HG03378 (cell line): Measurements from ENCODE around the gene ZSWIM1.
A peak's percentile ranks its signal among the peaks of the same experiment; 100 is the strongest.

Experiments
- ATAC-seq: cut with Tn5 transposase; IDR thresholded peaks from one replicate; pipeline ENCODE4 v1.9.1; 2021; ENCODE audit warnings: mild to moderate bottlenecking, moderate library complexity; ENCODE audit not compliant: unreplicated experiment

The ZSWIM1 gene

DNA sequence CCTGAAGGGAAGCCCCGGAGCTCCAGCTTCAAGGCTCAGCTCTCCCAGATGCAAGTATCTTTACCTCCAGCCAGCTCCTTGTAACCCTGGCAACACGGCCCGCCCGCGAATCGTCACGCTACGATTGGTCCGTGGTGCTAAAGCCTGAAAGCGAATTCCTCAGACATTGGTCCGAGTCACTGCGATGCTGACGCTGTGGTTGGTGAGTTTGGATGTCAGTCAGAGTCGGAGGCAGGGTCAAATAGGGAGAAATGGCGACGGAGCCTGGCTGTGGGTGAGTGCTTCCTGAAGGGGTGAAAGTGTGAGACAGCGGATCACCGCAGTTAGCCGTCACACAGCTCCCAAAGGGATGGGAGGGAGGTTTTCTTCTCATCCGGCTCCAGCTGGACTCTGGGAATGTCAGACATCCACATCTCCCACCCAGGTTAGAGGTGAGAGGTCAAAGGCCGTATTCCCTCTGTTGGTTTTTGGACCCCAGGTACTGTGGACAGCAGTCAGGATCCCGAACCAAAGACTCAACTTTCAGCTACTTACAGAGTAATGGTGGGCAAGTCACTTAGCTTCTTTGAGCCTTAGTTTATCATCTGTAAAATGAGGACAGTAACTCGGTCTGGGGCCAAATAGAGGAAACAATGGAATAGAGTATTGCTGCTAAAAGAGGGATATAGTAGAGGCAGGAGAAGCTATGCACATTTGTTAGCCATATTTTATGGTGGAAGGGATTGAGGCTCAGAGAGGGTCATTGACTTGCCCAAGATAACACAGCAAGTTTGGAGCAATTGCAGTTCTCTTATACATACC lies at the start of gene ZSWIM1:
Gene ZSWIM1 (plus strand): TSS at position 240 of the 801 bp plus-strand sequence. CDS start 1,366 bp downstream, outside the sequence.
- peak; percentile 94 for ATAC-seq

DNA sequence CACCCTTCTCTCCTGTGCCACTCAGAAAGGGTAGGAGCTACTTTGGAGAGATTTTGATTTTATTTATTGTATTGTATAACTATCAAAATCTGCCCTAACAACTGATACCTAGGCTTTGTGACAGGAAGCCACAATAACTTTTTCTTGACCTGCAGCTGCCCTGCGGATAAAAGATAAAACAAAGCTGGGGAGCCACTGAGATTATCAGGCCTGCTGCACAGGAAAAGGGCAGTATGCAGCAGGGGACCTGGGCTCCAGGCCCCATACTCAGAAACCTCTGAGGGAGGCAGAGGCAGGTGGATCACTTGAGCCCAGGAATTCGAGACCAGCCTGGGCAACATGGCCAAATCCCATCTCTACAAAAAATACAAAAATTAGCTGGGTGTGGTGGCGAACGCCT lies 48.4 kb upstream of the ZSWIM1 start:
- no peak for ATAC-seq

DNA sequence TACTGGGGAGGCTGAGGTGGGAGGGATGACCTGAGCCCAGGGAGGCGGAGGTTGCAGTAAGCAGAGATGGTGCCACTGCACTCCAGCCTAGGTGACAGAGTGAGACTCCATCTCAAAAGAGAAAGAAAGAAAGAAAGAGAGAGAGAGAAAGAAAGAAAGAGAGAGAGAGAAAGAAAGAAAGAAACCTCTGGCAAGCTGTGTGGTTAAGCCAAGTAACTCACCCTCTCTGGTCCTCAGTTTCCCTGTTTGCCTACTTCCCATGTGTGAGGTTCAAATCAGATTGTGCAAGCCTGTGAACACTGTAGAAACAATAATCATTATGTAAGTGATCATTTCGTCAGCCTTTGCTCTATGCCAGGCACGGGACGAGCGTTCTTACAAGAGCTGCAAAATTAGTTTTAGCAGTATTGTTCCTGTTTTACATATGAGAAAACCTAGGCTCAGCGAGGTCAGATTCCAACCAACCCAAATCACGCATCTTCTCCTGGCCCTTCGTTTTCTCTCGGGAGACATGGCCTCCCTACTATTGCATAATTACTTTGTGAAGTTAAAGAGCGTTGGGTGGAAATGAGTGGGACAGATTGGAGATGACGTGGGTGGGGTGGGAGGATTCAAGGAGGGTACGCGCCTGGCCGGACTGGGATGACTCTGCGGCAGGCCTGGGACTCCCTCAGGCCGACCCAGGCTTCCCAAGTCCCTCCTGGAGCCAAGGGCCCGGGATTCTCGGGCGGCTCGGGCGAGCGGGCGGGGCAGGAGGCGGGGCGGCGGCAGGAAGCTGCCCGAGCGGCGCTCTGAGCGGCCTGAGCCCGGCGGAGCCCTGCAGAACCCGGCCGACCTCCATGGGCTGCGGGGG lies 47.8 kb upstream of the ZSWIM1 start, which contains the start of gene SNX21:
Gene SNX21 (plus strand): TSS at position 770 of the 853 bp plus-strand sequence. CDS start 121 bp downstream, outside the sequence.
- no peak for ATAC-seq

DNA sequence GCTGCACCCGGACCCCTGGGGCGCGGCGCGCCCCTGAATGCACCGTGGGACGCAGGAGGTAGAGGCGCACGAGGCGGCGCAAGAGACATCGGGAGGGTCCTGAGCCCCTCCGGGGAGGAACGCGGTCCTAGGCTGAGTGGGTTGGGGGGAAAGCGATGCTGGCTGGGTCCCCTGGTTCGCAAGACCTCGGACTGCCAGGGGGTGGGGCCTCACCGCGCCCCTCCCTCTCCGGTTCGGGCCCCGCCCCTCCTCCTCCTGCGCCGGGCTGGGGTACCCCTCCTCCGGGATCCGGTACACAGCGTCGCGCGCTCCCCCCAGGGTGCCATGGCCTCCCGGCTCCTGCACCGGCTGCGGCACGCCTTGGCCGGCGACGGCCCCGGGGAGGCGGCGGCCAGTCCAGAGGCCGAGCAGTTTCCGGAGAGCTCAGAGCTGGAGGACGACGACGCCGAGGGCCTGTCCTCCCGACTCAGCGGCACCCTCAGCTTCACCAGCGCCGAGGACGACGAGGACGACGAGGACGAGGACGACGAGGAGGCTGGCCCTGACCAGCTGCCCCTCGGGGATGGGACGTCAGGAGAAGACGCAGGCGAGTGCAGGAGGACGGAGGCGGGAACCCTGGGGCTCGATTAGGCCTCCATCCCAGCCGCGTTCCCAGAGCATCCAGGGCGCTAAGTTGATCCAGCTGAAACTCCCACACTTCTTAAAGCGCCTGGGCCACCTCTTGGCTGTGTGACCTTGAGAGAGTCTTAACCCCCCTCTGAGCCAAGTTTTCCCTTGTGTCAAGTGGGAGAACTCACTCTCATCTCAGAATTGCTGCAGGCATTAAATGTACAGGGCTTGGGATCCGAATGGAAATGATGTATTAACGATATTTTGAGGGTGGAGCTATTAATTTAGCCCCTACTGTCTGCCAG lies 46.9 kb upstream of the ZSWIM1 start:
- ATAC-seq, result no peak

DNA sequence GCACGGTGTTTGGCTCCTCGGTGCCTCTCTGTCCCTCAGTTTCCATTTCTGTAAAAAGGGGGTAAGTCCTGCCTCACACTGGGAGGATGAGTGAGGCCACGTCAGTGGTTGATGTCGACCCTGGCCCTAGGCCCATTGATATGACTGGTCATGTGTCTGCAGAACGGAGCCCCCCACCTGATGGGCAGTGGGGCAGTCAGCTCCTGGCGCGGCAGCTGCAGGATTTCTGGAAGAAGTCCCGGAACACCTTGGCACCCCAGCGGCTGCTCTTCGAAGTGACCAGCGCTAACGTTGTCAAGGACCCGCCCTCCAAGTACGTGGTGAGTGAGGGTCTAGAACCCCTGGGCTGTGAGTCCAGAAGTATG lies 46.2 kb upstream of the ZSWIM1 start:
- no peak for ATAC-seq

DNA sequence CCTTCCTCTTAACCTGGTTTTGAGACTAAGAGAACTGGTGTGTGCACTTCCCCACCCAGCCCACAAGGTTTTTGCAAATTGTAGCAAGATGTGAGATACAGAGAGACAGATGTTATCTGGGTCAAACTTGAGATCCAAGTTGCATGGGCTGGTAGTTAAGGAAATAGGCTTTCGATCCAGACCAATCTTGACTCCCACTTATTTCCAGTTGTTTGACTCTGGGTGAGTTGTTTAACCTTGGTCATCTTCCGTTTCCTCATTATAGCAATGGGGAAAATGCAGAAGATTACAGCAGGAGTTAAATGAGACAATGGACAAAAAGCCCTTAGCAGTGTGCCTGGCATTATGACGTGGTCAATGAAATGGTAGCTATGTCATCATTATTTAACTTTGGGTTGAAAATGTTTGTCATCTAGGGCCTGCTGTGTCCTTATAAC lies 45.7 kb upstream of the ZSWIM1 start:
- ATAC-seq, result no peak

DNA sequence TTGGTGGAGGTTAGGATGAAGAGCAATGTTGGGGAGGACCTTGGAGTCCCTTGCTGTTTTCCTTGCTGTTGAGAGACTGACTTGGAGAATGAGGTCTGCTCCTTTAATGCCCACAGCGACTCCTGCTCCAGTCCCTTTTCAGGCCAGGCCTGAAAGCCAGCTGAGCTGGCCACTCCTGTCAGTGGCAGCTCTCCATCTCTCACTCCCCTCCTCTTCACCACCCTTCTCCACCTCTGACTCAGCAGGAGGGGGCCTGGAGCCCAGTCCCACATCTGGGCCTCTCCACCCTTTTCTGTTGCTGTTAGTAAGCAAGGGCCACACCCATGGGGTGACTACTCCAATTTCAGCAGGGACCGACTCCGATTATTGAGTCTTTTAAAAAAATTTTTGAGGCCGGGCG lies 45.2 kb upstream of the ZSWIM1 start:
- ATAC-seq, result no peak

DNA sequence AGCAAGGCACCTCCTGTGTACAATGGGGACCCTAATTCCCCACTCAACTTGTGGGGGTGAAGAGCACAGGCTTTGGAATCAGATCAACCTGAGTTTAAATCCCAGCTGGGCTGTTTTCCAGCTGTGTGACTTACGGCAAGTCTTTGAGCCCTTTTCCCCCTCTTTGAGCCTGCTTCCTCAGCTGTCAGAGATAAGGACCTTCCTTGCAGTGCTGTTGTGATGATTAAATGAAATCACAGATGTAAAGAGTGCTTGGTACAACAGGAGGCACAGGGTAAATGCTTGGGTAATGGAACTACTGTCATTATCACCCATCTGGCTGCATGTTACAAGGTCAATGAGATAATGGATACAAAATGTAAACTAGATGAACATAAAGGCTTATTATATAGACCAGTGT lies 44.2 kb upstream of the ZSWIM1 start:
- ATAC-seq, result no peak

DNA sequence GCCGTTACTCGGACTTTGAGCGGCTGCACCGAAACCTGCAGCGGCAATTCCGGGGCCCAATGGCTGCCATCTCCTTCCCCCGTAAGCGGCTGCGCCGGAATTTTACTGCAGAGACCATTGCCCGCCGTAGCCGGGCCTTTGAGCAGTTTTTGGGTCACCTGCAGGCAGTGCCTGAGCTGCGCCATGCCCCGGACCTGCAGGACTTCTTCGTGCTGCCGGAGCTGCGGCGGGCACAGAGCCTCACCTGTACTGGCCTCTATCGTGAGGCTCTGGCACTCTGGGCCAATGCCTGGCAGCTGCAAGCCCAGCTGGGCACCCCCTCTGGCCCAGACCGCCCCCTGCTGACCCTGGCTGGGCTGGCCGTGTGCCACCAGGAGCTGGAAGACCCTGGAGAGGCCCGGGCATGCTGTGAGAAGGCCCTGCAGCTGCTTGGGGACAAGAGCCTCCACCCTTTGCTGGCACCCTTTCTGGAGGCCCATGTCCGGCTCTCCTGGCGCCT lies 40.3 kb upstream of the ZSWIM1 start:
- no peak for ATAC-seq

DNA sequence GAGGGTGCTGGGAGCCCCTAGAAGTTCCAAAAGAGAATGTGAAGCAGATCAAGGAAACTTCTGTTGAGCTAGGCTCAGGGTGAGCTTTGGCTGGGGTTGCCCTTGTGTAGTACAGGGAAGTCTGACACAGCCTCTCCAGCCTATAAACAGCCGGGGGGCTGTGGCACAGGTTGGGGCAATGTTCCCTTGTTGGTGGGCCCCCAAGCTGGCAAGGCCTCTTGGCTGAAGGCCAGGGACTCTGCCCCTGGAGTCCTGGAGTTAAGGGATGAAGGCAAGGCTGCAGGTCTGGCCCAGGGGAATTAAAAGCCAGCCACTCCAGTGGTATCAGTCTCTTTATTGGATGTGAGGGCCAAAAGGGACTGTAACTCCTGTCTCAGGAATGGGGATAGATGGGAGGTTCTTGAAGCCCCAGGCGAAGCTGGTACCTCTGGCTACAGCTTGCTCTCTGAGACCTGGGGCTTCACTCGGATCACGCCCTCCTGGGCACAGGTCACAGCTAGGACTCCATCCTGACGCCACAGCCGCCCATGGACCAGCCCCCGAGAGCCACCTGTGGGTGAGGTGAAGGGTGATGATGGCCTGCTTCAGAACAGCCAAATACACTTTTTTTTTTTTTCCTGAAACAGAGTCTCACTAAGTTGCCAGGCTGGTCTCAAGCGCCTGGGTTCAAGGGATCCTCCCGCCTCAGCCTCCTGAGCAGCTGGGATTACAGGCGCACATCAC lies 39.5 kb upstream of the ZSWIM1 start:
- no peak for ATAC-seq

DNA sequence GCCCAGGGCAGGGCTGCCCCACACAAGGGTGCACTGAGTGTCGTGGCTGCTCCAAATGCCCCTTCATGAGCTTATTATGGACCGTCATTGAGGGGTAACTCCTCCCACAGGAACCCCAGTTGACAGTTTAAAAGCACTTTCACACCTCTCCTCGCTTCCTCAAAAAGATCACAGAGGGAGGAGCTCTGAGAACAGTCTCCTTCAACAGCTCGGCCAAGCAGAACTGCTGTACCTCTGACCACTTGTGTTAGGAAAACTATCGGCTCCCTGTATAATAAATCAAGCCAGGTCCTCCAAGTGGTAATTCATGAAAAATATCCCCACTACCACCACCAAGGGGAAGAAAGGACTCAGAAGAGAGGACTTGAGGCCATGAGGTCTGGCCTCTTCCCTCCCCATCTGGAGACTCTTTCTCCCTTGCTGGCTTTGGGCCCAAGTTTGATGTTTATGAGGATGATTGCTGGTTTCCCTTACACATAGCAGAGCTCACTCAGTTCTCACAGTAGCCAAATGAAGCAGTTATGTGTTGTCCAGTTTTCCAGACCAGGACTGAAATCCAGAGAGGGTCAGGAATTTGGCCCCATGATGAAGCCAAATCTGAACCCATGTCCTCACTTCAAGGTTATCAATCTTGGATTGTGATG lies 38.7 kb upstream of the ZSWIM1 start:
- peak; percentile 53 for ATAC-seq

DNA sequence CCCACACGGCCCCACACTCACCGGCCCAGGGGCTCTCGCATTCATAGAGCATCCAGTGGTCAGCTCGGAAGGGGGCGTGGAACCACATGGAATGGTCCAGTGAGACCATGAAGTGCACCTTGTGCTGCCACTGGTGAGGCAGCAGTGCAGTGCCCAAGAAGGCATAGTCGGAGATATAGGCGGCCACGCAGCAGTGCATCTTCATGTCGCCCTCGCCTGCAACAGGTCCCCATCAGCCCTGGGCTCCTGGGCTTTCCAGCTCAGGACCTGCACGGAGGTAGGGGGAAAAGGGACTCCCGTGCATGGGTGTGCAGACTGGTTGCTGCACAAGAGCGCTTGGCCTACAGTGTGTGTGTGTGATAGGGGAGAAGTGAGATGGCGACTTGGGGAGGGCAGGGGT lies 37.5 kb upstream of the ZSWIM1 start:
- ATAC-seq, result no peak

DNA sequence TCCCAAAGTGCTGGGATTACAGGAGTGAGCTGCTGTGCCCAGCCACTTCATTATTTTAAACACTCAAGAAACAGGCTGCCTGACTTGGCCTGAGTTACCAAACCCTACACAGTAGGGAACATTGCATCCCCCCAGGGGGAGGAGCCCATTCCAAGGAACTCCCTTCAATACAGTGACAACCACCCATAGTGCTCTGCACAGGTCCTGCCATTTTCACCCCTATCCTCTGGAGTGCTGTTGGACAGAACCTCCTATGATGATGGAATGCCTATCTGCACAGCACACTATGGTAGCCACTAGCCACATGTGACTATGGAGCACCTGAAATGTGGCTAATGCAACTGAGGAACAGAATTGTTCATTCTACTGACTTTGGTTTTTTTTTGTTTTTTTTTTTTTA lies 35.6 kb upstream of the ZSWIM1 start:
- ATAC-seq, result no peak

DNA sequence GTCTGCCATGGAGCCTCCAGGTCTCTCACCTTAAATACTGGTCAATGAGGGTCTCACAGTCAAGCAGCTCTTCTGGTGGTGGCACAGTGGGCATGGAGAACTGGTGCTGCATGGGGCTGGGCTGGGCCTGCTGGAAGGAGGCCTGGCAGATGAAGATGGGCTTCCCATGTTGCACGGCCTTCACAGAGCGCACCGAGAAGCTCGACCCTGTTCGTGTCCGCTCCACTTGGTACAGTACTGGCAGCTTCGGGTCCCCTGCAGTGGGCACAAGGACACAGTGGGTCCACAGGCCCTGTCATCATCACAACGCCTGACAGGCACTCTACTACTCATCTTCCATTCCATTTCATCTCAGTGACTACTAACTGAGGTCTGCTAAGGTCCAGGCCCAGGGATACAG lies 32.6 kb upstream of the ZSWIM1 start:
- ATAC-seq, result no peak

DNA sequence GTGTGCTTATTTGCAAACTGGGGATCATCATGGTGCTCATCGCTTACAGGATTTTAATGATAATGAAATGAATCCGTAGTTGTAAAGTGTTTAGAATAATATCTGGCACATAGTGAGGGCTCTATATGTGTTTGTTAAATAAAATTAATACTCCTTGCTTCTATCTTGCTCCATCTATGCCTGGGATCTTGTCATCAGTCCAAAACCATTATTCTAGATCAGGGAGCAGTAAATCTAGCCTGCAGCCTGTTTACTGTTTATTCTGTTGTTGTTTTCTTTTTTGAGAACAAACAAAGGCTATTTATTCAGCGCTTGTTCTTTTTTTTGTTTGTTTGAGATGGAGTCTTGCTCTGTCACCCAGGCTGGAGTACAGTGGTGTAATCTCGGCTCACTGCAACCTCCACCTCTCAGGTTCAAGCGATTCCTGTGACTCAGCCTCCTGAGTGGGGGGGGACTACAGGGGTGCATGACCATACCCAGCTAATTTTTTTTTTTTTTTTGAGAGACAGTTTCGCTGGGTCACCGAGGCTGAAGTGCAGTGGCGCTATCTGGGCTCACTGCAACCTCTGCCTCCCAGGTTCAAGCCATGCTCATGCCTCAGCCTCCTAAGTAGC lies 32.0 kb upstream of the ZSWIM1 start:
- no peak for ATAC-seq

DNA sequence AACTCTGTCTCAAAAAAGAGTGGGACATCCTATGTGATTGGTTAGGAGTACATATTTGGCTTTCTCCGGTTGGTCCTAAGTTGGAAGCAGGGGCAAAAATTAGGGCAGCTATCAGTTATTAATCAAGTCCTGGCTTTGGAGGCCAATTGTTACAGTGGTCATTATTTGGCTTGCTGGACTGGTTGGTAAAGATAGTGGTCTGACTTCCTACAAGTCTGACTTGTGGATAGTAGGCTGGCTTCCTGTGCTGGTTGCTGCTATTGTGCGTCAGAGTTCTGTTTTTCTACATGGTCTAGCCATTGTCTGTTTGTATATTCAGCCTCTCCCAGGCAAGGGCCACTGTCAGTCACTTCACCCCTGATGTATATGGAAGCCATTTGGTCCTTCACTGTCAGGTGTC lies 30.8 kb upstream of the ZSWIM1 start:
- no peak for ATAC-seq

DNA sequence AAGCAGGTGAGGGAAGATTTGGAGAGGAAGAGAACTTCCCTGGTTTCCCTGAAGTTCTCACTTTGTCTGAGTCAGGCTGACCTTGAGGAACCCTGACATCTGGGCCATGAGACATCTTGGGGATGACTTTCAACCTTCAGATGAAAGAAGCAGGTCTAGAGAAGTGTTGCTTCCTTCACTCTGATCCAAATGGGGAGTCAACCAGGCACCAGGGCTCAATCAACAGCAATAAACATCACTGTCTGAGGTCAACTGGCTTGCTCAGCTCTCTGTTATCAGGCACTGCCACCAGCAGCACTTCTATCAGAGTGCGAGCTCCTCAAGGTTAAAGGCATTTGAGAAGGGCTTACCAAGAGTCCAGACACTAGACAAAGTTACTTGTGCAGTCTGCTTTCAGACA lies 30.1 kb upstream of the ZSWIM1 start:
- no peak for ATAC-seq

DNA sequence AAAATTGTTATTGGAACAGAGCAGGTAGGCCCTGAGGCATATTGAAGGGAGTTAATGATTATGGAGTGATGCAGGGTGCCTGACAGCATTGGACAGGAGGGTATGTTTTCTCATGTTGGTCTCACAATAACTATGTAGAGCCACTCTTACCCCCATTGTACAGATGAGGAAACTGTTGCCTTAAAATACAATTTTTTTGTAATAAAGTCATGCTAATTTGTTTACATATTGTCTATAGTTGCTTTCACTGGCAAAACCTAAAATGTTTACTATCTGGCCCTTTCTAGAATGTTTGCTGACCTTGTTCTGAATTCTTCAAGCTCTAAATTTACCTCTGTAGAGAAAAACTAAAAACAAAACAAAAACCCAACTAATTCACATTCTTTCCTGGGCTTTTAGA lies 29.5 kb upstream of the ZSWIM1 start:
- no peak for ATAC-seq

DNA sequence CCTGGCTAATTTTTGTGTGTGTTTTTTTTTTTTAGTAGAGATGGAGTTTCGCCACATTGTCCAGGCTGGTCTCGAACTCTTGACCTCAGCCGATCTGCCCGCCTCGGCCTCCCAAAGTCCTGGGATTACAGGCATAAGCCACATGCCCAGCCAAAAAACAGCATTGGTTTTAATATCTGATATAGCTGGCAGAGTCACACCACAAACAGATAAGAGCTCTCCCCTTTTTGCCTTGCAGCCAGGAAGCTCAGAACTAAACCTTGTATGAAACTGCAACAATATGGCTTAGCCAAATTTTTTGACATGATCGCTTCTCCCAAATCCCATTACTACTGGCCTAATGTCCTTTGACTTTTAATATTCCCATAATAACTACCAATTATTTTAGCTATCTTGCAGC lies 28.7 kb upstream of the ZSWIM1 start:
- no peak for ATAC-seq
